CD4-positive, alpha-beta T cell treated with Interleukin-2 at 100 ng/mL for 4 hours (primary cell): ENCODE results near the gene COX20.
"Not testable (repeated sequence)": the region's sequence is repeated elsewhere in the genome, so short reads cannot be mapped to it uniquely, and the experiment has no call there.

ENCODE experiments used
- DNase-seq: peaks from one replicate; pipeline ENCODE4 v3.0.0-alpha.2; 2020; ENCODE audit warnings: low spot score

COX20 gene

DNA sequence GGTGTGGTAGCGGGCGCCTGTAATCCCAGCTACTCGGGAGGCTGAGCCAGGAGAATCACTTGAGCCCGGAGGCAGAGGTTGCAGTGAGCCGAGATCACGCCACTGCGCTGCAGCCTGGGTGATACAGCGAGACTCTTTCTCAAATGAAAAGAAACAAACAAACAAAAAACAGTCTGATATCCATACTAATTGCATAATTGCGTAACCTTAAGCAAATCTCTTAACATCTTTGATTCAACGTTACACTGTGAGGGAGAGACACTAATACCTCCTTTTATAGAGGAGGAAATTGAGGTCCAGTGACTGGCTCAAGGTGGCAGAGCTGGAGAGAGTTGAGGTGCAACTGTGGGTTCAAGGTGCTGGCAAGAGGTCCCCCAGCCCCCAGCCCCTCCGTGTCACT, 12.6 kb upstream of the COX20 start:
- DNase-seq = no peak

- no peak for DNase-seq
These were observed 8.7 kb upstream of the COX20 start for GRCh38 chr1:244826712-244827111.

DNA sequence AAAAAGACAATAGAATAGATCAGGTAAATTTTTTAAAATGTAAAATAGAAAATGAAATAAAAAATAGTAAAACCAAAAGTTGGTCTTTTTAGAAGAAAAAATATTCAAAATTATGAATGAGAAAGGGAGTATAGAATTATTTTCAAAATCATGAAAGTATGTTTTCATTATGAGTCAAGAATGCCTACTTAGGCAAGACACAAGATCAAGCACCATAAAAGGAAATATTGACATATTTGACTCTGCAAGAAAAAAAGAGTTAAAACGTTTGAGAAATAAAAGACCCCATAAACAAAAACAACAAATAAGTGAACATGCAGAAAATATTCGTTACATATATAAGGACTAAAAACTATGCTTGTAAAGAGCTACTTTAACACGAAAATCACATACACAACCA, 4.8 kb upstream of the COX20 start:
- DNase-seq = no peak

DNA sequence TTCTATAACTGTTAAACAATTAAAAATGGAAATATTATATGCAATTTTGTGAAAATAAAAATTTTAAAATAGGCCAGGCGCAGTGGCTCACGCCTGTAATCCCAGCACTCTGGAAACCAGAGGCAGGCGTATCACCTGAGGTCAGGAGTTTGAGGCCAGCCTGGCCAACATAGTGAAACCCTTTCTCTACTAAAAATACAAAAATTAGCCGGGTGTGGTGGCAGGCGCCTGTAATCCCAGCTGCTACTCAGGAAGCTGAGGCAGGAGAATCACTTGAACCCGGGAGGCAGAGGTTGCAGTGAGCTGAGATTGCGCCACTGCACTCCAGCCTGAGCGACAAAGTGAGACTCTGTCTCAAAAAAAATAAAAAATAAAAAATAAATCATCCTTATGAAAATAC, 2.2 kb upstream of the COX20 start:
- DNase-seq = not testable (repeated sequence)

DNA sequence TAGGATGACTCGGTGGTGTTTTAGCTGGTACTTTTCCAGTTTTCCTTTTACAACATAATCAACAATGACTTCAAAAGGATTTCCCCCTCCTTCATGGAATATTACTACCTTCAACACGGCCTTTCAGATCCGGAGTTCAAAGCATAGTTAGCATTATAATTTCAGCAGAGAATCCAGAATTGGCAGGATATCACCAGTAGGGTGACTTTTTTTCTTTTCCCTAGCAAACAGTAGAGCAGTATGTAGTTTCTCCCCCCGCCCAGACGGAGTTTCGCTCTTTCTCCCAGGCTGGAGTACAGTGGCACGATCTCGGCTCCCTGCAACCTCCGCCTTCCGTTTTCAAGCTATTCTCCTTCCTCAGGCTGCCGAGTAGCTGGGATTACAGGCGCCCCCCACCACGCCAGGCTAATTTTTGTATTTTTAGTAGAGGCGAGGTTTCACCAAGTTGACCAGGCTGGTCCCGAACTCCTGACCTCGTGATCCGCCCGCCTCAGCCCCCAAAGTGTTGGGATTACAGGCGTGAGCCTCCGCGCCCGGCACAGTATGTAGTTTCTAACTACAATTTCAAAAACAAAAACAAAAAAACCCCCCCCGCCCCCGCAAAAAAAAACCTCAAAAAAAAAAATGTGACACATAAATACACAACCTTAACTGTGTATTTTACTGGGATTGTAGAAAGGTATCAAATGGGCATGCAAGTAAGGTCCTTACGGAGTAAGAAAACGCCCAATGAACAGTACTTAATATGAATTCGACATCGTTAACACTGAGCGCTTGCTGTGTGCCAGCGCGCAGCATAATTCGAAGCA, 1.5 kb upstream of the COX20 start:
- peak; percentile 63 for DNase-seq

GRCh38 chr1:244834543-244835275, 749 bp upstream of the COX20 start:
- DNase-seq = peak; percentile 93

DNA sequence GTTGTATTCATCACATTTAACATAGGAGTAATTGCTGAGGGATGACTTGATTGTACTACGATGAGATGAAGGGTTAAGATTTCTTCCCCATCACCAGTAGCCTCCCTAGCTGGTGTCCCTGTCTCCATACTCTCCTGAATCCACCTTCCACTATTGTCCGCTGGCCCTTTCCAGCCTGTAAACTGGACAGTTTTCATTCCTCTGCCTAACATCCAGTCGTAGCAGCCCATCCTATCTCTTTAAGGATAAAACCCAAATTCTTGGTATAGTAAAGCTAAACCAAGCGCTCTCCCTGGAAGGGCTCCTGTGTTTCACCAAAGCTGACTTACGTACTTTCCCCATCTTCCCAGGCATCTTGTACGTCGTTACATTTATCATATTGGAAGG, 670 bp downstream of the COX20 start:
- peak; percentile 18 for DNase-seq

DNA sequence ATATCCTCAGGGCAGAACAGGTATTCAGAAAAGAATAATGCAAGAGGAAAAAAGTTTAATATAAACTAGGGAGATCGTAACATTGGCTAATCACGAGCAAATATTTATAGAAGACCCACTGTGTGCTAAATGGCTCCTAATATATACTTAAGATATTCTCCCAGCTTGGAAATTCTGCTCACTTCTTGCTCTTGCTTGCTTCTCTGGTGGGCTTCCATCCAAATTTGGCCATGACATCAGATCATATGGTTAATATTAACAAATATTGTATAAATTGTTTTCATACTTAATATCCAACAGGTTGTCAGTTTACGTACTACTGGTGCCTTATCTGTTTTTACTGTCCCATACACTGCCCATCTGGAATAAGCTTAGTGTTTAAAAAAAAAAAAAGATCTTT, 1.1 kb downstream of the COX20 start:
- DNase-seq = no peak

GRCh38 chr1:244837597-244838258, 2.3 kb downstream of the COX20 start:
- DNase-seq = no peak

- DNase-seq = no peak
These were observed 4.2 kb downstream of the COX20 start for GRCh38 chr1:244839656-244840055.

DNA sequence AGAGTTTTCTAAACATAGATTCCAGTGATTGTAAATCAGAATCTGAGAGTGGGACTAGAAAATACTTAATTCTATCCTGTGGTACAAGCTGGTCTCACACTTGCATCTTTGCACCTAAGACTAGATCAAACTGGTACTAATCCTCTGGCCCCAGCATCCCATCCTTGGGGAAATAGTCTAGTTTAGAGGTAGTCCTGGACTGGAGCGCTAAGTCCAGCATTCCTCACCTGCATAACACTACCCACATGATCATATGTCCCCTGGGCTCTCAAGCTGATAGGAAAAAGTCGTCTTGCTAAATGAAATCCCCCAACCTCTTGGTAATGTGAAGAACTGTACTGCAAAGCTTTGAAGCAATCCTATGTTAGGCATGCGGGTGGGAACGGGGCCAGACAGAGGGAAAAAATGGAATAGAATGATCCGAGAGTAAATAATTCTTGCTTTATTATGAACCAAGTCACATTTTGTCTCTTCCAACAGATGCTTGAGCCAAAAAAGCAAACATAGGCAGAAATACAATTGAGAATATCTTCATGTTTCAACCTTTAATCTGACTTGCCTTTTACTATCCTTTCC, 4.8 kb downstream of the COX20 start:
- no peak for DNase-seq

DNA sequence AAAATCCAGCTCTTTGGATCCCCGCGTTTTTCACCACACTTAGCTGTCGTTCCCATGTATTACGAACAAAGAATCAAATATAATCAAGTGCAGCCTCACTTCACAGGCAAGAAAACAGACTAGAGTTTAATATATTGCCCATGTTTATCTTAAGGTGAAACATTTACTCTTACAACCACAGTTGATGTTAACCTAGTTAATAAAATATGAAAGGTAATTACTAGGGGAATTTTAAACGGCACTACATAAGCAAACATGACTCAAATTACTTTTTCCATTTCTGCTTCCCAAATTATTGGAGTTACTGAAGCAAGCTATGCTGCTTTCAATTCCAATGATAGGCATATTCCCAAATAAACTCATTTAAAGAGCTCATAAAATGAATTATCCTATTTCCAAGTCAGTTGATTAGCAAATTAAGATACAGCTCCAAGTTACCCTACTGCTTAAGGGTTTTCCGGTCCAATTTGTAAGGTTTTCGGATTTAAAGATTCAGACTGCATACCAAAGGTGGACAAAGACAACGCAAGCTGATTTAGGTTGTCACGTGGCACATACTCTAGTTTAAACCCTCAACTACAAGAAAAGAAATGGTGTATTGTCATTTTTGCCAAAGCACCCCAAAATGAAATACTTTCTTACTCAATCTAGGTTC, 5.9 kb downstream of the COX20 start:
- DNase-seq = no peak

DNA sequence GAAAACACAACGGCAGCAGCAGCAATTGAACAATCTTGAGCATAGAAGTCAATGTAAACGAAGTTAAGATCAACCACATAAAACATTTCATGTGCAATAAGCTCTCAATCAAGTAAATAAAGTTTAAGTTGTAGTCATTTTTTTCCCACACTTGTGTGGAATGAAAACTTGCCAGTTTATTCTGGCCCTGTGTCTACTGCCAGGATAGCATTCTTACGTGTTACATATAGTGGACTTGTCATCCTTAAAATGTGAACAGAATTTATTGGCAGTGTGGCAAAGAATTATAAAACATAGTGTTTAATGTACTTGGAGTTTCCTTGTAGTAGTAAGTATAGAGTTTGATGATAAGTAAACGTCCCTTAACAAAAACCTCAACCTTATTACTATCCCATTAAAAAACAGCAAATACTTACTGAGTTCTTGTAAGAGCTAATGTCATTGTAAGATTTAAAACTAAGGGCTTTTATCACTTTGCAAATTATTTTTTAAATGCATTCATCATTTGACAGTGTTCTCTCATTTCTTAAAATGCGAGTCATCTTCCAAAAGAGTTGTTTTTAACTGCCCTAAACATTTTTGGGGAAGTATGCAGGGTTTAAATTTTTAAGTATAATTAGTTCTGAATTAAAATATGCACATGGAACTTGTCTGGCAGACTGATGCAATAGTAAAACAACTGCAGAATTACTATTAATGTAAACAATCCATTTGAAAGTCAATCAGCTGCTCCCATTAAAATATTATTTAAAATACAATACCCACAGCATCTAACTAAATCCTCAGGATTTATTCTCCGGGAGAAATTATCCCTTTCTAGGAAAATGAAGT, 7.9 kb downstream of the COX20 start:
- no peak for DNase-seq

DNA sequence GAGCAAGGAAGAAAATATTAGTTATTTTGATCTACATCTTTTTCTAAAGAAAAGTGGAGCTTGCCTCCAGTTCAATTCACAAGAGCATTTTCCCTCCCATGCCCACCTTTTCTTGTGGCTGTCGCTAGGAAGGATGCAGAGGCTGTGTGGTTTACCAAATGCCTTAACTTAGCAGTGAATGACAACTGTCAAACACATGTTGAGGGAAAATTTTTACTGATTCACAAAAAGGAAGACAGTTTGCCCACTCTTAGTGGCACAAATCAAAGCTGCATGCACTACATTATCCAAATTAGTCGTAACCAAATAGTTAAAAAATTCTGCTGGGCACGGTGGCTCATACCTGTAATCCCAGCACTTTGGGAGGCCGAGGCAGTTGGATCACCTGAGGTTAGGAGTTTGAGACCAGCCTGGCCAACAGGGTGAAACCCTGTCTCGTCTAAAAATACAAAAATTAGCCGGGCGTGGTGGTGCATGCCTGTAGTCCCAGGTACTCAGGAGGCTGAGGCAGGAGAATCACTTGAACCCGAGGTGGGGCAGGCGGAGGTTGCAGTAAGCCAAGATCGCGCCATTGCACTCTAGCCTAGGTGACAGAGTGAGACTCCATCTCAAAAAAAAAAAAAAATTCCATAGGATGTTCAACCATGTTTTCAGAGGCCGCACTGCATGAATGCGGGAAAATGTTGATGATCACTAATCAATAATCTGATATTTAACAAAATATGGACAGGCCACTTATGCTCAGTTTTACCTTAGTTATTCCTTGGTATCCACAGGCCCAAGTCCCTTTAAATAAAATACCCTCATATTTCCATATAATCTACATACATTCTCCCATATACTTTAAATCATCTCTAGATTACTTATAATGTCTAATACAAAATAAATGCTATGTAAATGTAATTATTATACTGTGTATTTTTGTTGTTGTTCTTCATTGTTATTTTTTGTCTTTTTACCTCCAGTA, 9.0 kb downstream of the COX20 start:
- DNase-seq = no peak

- DNase-seq = no peak
These were observed 11.2 kb downstream of the COX20 start for GRCh38 chr1:244846653-244847052.

- DNase-seq = no peak
These were observed 13.9 kb downstream of the COX20 start for GRCh38 chr1:244849189-244849866.

DNA sequence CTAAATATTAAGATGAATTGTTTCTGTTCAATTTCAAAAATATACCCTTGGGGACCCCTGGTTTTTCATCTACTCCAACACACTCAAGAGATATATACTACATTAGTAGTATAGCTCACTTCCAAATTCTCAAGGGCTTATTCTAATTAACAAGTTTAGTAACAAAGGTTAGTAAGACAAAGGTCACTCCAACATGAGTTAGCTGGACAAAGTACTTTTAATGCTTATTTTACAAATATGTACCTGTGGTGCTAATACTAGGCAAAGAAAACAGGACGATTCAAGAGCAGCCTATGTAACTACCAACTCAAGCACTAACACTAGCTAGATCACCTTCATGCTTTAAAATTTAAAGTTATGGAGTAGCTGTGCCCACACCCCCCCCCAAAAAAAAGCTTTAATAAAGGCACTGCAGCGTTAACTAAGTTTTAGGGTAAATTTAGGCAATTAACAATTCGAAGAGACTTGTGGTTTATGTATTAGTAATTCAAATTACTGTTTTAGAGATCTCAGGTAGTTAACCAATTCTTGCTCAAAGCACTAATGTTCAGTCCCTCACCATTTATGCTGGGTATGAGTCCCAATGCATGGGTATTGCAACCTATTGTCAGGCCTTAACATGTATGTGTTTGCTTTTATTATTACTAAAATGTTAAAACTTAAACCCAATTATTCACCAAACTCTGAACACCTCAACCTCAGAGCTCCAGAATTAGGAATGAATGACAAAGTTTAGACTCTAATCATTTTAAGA, 14.8 kb downstream of the COX20 start:
- no peak for DNase-seq

GRCh38 chr1:244850896-244851295, 15.4 kb downstream of the COX20 start:
- no peak for DNase-seq
